ENCODE results near the gene RHCG.

The RHCG gene

DNA sequence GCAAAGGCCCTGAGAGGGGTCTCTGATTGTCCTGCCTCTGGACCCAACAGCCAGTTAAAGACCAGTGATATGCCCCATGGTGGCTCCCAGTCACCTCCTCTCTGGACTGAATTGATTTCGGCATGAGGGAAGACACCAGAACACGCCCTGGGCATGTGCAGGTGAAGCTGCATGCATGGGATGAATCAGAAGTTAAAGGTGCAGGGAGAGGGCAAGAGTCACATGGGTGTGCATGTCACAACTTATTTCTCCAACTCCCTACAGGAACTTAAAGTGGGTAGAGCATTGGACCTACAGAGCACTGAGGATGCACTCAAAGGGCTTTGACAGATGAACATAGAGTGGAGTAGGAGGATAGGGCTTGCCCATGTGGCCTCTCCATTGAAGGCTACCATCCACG is 16.9 kb upstream of the RHCG start:
- TF ChIP-seq, protein P1, sequence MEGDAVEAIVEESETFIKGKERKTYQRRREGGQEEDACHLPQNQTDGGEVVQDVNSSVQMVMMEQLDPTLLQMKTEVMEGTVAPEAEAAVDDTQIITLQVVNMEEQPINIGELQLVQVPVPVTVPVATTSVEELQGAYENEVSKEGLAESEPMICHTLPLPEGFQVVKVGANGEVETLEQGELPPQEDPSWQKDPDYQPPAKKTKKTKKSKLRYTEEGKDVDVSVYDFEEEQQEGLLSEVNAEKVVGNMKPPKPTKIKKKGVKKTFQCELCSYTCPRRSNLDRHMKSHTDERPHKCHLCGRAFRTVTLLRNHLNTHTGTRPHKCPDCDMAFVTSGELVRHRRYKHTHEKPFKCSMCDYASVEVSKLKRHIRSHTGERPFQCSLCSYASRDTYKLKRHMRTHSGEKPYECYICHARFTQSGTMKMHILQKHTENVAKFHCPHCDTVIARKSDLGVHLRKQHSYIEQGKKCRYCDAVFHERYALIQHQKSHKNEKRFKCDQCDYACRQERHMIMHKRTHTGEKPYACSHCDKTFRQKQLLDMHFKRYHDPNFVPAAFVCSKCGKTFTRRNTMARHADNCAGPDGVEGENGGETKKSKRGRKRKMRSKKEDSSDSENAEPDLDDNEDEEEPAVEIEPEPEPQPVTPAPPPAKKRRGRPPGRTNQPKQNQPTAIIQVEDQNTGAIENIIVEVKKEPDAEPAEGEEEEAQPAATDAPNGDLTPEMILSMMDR (IDR thresholded peaks at IDR 0.05; ENCODE audit: low read length): no peak
- no peak for TF ChIP-seq EZH2 (IDR thresholded peaks at IDR 0.05; ENCODE audit: borderline replicate concordance, low read length)
- H3K4me3 ChIP-seq (ENCODE audit: low read depth, low read length, poor library complexity, severe bottlenecking): no peak overlapping the region
- no peak overlapping the region for H3K27ac ChIP-seq (ENCODE audit: low read depth, low read length, poor library complexity, severe bottlenecking)
- no peaks in the 10 kb centered on the region for H3K4me1 ChIP-seq (ENCODE audit: insufficient read depth, low read length, severe bottlenecking)
- no peak overlapping the region for H3K9ac ChIP-seq (ENCODE audit: low read length)
- H3K9me3 ChIP-seq (ENCODE audit: low read length): no peaks in the 10 kb centered on the region
- H3F3A ChIP-seq (ENCODE audit: insufficient read depth, low read length): no peaks in the 10 kb centered on the region
- no peak overlapping the region for H2AFZ ChIP-seq (ENCODE audit: low read length)
- peaks cover 7% of the 10 kb centered on the region; the same call in 1 of the 2 replicates for H3K27me3 ChIP-seq (ENCODE audit: insufficient read depth, low read length)
- H3K4me2 ChIP-seq (ENCODE audit: low read length): no peak overlapping the region
- no peaks in the 10 kb centered on the region for H3K36me3 ChIP-seq (ENCODE audit: insufficient read depth, low read length)
- no peaks in the 10 kb centered on the region for H3K79me2 ChIP-seq (ENCODE audit: insufficient read depth, low read length)
- no peaks in the 10 kb centered on the region for H4K20me1 ChIP-seq (ENCODE audit: insufficient read depth, low read length)
- H3K9me2 ChIP-seq (ENCODE audit: low read depth, low read length): no peaks in the 10 kb centered on the region

DNA sequence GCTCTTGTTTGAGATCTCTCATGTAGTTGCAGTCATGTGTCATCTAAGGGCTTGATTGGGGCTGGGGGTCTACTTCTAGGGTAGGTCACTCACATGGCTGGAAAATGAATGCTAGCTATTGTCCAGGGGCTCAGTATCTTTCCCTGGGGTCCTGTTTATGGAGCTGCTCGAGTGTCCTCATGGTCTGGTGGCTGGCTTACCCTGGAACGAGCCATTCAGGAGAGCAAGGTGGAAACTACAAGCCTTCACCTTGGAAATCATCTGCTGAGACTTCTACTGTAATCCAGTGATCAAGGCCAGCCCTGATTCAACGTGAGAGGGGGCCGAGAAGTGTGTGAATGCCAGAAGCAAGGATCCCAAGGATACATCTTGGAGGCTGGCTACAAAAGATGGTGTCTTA is 16.2 kb upstream of the RHCG start:
- Histone ChIP-seq H3K36me3 (ENCODE audit: insufficient read depth, low read length) (no peaks in the 10 kb centered on the region), H3K79me2 (ENCODE audit: insufficient read depth, low read length) (no peaks in the 10 kb centered on the region), H2AFZ (ENCODE audit: low read length) (no peak overlapping the region), H3K9ac (ENCODE audit: low read length) (no peak overlapping the region), H3K27ac (ENCODE audit: low read depth, low read length, poor library complexity, severe bottlenecking) (no peak overlapping the region), H4K20me1 (ENCODE audit: insufficient read depth, low read length) (no peaks in the 10 kb centered on the region), H3K9me3 (ENCODE audit: low read length) (no peaks in the 10 kb centered on the region), H3K4me2 (ENCODE audit: low read length) (no peak overlapping the region), H3K27me3 (ENCODE audit: insufficient read depth, low read length) (peaks cover 7% of the 10 kb centered on the region; the same call in 1 of the 2 replicates), H3K9me2 (ENCODE audit: low read depth, low read length) (no peaks in the 10 kb centered on the region), H3F3A (ENCODE audit: insufficient read depth, low read length) (no peaks in the 10 kb centered on the region), H3K4me1 (ENCODE audit: insufficient read depth, low read length, severe bottlenecking) (no peaks in the 10 kb centered on the region), H3K4me3 (ENCODE audit: low read depth, low read length, poor library complexity, severe bottlenecking) (no peak overlapping the region)
- no peak for TF ChIP-seq EZH2 (IDR thresholded peaks at IDR 0.05; ENCODE audit: borderline replicate concordance, low read length)
- TF ChIP-seq, protein P1 (IDR thresholded peaks at IDR 0.05; ENCODE audit: low read length): no peak

DNA sequence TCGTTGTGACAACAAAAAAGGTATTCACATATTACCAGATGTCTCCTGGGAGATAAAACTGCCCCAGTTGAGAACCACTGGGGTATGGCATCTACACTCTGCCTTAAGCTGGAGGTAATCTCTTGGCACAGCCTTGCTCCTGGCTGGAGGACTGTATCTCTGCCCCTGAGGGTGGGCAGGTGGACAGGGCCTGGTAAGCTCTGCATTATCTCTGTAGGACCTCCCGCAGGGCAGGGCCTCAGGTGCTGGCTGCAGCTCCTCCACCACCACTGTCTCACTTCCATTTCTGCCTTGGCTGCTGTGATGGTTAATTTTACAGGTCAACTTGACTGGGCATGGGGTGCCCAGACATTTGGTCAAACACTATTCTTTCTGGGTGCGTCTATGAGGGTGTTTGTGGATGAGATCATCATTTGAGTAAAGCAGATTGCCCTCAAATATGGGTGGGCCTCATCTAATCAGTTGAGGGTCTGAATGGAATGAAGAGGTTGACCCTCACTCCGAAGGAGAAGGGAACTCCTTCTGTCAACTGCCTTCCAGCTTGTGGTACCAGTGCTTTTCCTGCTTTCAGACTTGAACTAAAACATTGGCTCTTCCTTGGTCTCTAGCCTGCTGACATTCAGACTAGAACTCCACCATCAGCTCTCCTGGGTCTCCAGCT is 9.8 kb upstream of the RHCG start:
- H3K79me2 ChIP-seq (ENCODE audit: insufficient read depth, low read length): no peaks in the 10 kb centered on the region
- no peaks in the 10 kb centered on the region for H4K20me1 ChIP-seq (ENCODE audit: insufficient read depth, low read length)
- no peak overlapping the region for H3K9ac ChIP-seq (ENCODE audit: low read length)
- H3K9me3 ChIP-seq (ENCODE audit: low read length): no peaks in the 10 kb centered on the region
- no peak overlapping the region for H3K27ac ChIP-seq (ENCODE audit: low read depth, low read length, poor library complexity, severe bottlenecking)
- H3K4me1 ChIP-seq (ENCODE audit: insufficient read depth, low read length, severe bottlenecking): no peaks in the 10 kb centered on the region
- H2AFZ ChIP-seq (ENCODE audit: low read length): no peak overlapping the region
- no peak overlapping the region for H3K4me3 ChIP-seq (ENCODE audit: low read depth, low read length, poor library complexity, severe bottlenecking)
- no peaks in the 10 kb centered on the region for H3F3A ChIP-seq (ENCODE audit: insufficient read depth, low read length)
- H3K36me3 ChIP-seq (ENCODE audit: insufficient read depth, low read length): no peaks in the 10 kb centered on the region
- no peaks in the 10 kb centered on the region for H3K9me2 ChIP-seq (ENCODE audit: low read depth, low read length)
- no peak overlapping the region for H3K4me2 ChIP-seq (ENCODE audit: low read length)
- no peaks in the 10 kb centered on the region for H3K27me3 ChIP-seq (ENCODE audit: insufficient read depth, low read length)
- TF ChIP-seq, protein P1 (IDR thresholded peaks at IDR 0.05; ENCODE audit: low read length): no peak
- TF ChIP-seq EZH2 (IDR thresholded peaks at IDR 0.05; ENCODE audit: borderline replicate concordance, low read length): no peak

Data from OCI-LY1 (cell line).